GM12891 (cell line): ENCODE data around the gene KCNE2.
"Not testable (repeated sequence)": the region's sequence is repeated elsewhere in the genome, so short reads cannot be mapped to it uniquely, and the experiment has no call there.

Source experiments
- DNase-seq: peaks from one replicate; pipeline ENCODE4 v3.0.0; 2011; ENCODE audit warnings: low spot score; ENCODE audit not compliant: insufficient read length
- FAIRE-seq: peaks from 2 replicates; lab custom pipeline; 2011; peaks lifted over from hg19 to GRCh38; lab: Jason Lieb, UNC
- PAX5 ChIP-seq: IDR thresholded peaks from 2 replicates; pipeline ENCODE4 v1.6.1; 2011; ENCODE audit warnings: low read length, moderate library complexity, mild to moderate bottlenecking; ENCODE audit not compliant: insufficient read depth, severe bottlenecking
- POLR2A ChIP-seq: IDR thresholded peaks from 2 replicates; pipeline ENCODE4 v1.6.1; 2011; ENCODE audit warnings: low read depth, low read length, control low read depth
- POLR2AphosphoS5 ChIP-seq: IDR thresholded peaks from 2 replicates; pipeline ENCODE4 v1.6.1; 2011; ENCODE audit warnings: low read depth, low read length, control low read depth
- POU2F2 ChIP-seq: IDR thresholded peaks from 2 replicates; pipeline ENCODE4 v1.6.1; 2011; ENCODE audit warnings: low read depth, mild to moderate bottlenecking, control low read depth, low read length, moderate library complexity
- SPI1 ChIP-seq: IDR thresholded peaks from 2 replicates; pipeline ENCODE4 v1.6.1; 2011; ENCODE audit warnings: low read depth, low read length, control low read depth
- TAF1 ChIP-seq: IDR thresholded peaks from 2 replicates; pipeline ENCODE4 v1.6.1; 2011; ENCODE audit warnings: low read depth, low read length, control low read depth

Gene KCNE2

GRCh38 chr21:34365809-34366208, 2.0 kb downstream of the KCNE2 start:
- DNase-seq: no peak
- no peak for FAIRE-seq
- TF ChIP-seq PAX5 (no peak), POLR2A (no peak), SPI1 (no peak), POLR2AphosphoS5 (no peak), TAF1 (no peak), POU2F2 (no peak)

- TF ChIP-seq POLR2AphosphoS5: no peak
- no peak for TF ChIP-seq POU2F2
- TF ChIP-seq SPI1: no peak
- TF ChIP-seq TAF1: no peak
- TF ChIP-seq POLR2A: no peak
- TF ChIP-seq PAX5: no peak
- DNase-seq (no peak), FAIRE-seq (peak; percentile 74)
These were observed 3.6 kb downstream of the KCNE2 start for GRCh38 chr21:34367320-34367935.

- DNase-seq: no peak
- FAIRE-seq: no peak
- TF ChIP-seq POU2F2 (no peak), TAF1 (no peak), PAX5 (no peak), SPI1 (no peak), POLR2A (no peak), POLR2AphosphoS5 (no peak)
These were observed 5.9 kb downstream of the KCNE2 start for GRCh38 chr21:34369741-34370140.

DNA sequence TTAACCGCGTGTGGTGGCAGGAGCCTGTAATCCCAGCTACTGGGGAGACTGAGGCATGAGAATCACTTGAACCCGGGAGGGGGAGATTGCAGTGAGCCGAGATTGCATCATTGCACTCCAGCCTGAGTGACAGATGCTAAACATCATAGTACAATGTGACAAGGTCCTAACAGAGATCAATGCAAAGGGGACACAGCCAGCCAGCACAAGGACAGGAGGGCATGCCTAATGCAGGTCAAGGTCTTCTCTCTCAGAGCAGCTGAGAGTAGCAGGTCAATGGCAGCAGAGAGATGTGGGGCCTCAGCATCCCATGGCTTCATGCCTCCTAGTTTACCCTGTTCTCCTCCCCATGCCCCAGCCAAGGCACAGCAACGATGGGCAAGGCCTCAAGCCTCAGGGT, 8.5 kb downstream of the KCNE2 start:
- no peak for DNase-seq
- no peak for FAIRE-seq
- TF ChIP-seq POLR2A (no peak), TAF1 (no peak), PAX5 (no peak), POLR2AphosphoS5 (no peak), SPI1 (no peak), POU2F2 (no peak)

GRCh38 chr21:34374462-34374861, 10.7 kb downstream of the KCNE2 start:
- FAIRE-seq, DNase-seq: not testable (repeated sequence)

DNA sequence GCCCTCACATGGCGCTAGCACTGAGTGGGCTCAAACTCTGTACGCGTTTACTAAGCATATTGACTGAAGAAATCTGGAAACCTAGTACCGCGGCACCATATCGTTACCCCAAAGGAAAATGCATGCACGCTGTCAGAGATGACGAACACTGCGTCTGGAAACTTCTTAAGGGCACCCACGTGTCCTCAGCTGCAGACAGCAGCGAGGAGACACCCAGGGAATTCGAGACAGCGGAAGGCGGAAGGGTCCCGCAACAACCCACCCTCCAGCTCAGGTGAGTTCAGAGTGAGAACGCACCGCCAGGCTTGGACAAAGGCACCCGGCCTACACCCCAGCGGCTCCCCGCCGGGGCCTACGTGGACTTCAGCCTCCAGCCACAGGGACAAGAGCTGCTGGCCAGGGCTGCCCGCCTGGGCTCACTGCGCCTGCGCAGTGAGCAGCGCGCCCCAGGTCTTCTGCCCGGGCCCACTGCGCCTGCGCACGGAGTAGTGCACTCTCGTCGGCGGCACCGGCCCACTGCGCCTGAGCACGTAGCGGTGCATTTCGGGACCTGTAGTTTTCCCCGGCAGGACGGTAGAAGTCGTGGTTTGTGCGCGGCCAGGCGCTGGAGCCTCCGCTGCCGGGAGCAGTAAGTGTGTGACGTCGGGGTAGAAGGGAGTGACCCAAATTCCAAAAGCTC, 11.3 kb downstream of the KCNE2 start, which contains the start of gene SMIM11:
Gene SMIM11 (plus strand): TSS at position 568 of the 679 bp plus-strand sequence. CDS start 3,998 bp downstream, outside the sequence.
- FAIRE-seq: peak; percentile 97
- not testable (repeated sequence) for DNase-seq

- FAIRE-seq, DNase-seq: not testable (repeated sequence)
These were observed 11.8 kb downstream of the KCNE2 start for GRCh38 chr21:34375619-34375972.

- DNase-seq, FAIRE-seq: not testable (repeated sequence)
These were observed 19.3 kb downstream of the KCNE2 start for GRCh38 chr21:34383138-34383537.

DNA sequence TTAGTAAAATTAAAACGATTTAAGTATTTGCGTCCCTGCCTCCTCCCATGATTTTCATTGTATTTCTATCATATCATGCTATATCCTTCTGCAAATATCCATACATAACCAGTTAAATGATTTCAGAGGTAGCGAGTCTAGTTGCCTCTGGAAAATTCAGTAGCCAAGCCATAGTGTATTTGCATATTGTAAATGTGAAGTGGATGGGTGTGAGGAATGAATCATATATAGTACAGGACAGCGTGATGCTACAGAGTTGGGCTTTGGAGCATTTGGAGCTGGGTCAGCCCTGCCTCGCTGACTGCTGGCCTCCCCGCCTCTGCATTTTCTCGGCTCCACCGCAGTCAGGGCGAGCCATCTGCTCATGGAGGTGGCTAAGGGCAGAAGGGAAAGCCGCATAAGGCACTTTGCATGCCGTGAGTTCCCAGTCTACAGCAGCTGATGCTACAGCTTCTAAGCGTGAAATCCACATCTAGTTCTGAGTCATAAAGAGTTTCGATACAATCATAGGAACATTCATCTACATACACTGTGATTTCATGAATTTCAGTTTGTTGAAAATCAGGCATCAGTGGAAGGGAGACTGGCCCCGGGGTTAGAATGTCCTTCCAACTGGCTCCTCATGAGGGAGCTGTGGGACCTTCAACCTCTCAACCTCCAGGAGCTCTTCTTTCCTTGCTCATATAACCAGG, 20.1 kb downstream of the KCNE2 start:
- DNase-seq: not testable (repeated sequence)
- peak; percentile 95 for FAIRE-seq

GRCh38 chr21:34400522-34400921, 36.7 kb downstream of the KCNE2 start:
- FAIRE-seq, DNase-seq: not testable (repeated sequence)

DNA sequence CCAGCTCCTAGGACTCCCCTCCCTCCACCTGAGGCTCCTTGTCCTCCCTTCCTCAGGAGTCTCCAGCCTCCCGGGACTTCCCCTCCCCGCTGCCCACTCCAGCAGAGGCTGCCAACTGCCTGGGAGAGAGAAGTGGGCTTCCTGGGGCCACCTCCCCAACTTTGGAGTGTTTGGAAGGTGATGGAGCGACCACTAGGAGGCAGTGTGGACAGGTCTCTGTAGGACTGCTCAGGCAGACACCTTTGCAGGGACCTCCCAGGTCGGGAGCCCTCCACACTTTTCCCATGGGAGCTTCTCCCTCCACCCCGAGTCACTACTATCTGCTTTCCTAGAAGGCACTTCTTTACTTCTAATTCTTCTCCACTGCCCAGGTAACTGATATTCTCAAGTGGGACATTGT, 40.9 kb downstream of the KCNE2 start:
- FAIRE-seq, DNase-seq: not testable (repeated sequence)

GRCh38 chr21:34405686-34406085, 41.9 kb downstream of the KCNE2 start:
- DNase-seq, FAIRE-seq: not testable (repeated sequence)

DNA sequence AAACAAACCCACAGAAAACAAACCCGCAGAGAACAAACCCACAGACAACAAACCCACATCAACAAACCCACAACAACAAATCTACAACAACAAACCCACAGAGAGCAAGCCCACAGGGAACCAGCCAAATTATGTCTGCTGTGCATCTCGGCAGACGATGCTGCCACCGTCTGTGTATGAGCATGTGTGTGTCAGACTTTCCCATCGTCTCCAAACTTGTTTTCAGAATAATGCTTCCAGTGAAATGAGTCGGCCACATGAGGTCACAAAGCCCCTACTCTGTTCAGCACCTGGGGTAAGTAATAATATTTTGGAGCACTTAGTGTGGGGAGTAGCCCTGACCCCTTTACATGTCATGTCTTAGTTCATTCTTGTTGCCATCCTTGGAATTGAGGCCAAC, 42.3 kb downstream of the KCNE2 start:
- not testable (repeated sequence) for FAIRE-seq, DNase-seq

- DNase-seq, FAIRE-seq: not testable (repeated sequence)
These were observed 42.9 kb downstream of the KCNE2 start for GRCh38 chr21:34406676-34407075.

DNA sequence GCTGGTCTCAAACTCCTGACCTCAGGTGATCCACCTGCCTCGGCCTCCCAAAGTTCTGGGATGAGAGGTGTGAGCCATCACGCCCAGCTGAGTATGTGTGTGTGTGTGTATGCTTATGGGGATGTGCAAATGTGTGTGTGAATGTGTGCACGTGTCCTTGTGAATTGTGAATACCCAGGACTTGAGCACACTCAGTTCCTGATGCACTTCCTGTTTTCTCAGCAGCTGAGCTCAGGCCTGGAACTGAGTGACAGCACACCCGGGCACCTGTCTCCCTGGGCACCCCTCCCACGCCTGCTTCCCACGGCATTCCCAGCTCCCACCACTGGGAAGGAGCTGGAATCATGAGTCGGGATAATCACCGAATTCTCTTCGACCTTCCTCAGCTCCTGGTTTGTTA, 43.5 kb downstream of the KCNE2 start:
- FAIRE-seq: peak; percentile 63
- DNase-seq: not testable (repeated sequence)

DNA sequence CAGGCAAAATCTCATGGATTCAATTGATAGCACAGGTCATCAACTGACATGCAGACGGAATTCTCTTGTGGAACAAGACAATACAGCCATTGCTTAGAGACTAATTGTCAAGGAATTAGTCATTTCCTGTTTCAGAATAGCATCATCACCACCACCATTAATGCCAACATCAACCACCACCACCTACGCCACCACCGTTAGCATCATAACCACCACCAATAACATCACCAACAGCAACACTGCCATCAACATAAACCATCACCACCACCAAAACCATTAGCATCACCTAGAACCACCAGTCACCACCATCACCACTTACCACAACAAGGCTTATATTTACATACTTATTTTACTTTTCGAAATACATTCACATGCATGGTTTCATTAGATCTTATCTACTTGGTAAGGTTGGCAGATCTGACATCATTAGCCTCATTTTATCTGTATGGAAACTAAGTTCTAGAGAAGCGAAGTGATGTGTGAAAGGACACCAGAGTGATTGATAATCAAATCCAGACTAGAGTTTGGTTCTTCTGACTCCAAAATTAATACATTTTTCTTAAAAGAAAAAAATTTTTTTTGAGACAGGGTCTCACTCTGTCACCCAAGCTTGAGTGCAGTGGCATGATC, 53.8 kb downstream of the KCNE2 start:
- DNase-seq: not testable (repeated sequence)
- peak; percentile 16 for FAIRE-seq
